Muscle layer of colon (tissue), 2 donors: ENCODE data around the gene CHCHD6.

Source experiments
- H3K27ac ChIP-seq: one replicate; pipeline ENCODE4 v1.7.0; 2013; ENCODE audit warnings: low read depth, mild to moderate bottlenecking, low read length, moderate library complexity
- H3K27me3 ChIP-seq, 2 donors: one replicate each; pipeline ENCODE4 v1.7.0; 2013; ENCODE audit warnings: low read length in 2 of 2, mild to moderate bottlenecking in 2 of 2; ENCODE audit not compliant: insufficient read depth in 2 of 2, control insufficient read depth in 1 of 2
- H3K36me3 ChIP-seq: one replicate; pipeline ENCODE4 v1.7.0; 2013; ENCODE audit warnings: mild to moderate bottlenecking, low read length; ENCODE audit not compliant: insufficient read depth
- H3K4me1 ChIP-seq: one replicate; pipeline ENCODE4 v1.7.0; 2013; ENCODE audit warnings: mild to moderate bottlenecking, low read length; ENCODE audit not compliant: insufficient read depth
- H3K4me3 ChIP-seq, 2 donors: one replicate each; pipeline ENCODE4 v1.7.0; 2013; ENCODE audit warnings: low read length in 2 of 2, low read depth in 1 of 2, mild to moderate bottlenecking in 1 of 2, moderate library complexity in 1 of 2
- H3K9ac ChIP-seq: one replicate; pipeline ENCODE4 v1.7.0; 2013; ENCODE audit warnings: low read length
- H3K9me3 ChIP-seq: one replicate; pipeline ENCODE4 v1.7.0; 2013; ENCODE audit warnings: mild to moderate bottlenecking, low read length
- donor health status: abdominal sarcoma.
- donor health status: Adenocarcinoma of cecum.

CHCHD6 gene

DNA sequence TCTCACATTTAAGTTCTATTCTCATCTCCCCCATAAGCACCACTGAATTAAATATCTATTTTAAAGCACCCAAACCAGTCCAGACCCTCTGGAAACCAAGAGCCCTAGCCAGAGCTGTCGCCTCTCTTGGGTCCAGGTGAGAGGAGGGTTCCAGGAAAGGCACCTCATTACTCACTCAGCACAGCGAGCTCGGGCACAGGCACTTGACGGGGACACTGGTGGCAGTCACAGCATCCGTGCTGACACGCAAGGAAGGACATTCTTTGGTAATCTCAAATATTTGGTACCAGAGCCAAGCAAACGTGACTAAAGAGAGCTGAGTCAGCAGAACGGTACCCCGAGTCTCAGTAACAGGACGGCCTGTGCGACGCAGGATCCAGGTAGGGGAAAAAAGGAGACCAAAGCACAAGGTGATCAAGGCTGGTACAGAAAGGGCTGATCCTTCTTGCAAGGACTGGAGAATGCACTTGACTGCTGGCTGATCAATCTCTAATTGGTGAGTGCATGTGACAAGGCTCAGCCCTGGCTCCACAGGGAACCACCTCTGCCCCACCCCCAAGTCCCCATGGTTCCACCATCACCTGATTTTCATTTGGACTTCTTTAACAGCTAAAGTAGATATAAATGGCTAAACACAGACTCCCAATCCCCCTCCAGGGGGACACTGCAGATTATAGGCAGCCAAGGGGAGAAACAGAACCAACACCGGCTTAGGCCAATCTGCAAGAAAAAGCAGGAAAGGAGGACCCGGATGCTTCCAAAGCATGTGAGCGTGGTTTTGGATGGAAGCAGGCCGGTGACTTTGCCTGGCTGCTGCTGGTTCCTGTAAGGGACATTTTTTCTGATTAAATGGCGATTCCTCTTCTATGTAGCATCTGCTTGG lies 61.4 kb downstream of the CHCHD6 start:
- no peaks in the 10 kb centered on the region for H3K27me3 ChIP-seq
- H3K36me3 ChIP-seq, result no peaks in the 10 kb centered on the region
- H3K9me3 ChIP-seq, result no peaks in the 10 kb centered on the region
- H3K4me3 ChIP-seq, result no peak overlapping the region
- no peak overlapping the region for H3K9ac ChIP-seq
- H3K4me1 ChIP-seq, result no peaks in the 10 kb centered on the region
- H3K27ac ChIP-seq, result no peak overlapping the region

DNA sequence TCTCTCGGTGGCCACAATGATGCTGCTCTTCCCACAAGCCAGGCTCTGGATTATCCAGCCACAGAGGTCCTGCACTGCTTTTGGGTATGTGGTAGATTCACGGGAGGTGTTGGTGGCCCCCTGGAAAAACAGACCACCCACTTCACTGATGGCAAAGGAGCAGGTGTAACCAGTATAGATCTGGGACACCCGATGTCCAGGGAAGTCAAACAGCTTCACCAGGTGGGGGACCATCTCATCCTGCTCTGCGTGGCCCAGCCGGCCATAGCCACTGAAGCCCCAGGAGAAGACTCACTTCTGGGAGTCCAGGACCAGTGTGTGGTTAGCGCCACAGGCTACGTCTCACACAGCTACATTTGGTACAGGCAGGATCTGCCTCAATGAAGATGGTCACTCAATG lies 62.6 kb downstream of the CHCHD6 start:
- H3K27me3 ChIP-seq, result no peaks in the 10 kb centered on the region
- H3K27ac ChIP-seq, result no peak overlapping the region
- no peaks in the 10 kb centered on the region for H3K36me3 ChIP-seq
- no peaks in the 10 kb centered on the region for H3K4me1 ChIP-seq
- H3K9me3 ChIP-seq, result no peaks in the 10 kb centered on the region
- H3K9ac ChIP-seq, result no peak overlapping the region
- no peak overlapping the region for H3K4me3 ChIP-seq

DNA sequence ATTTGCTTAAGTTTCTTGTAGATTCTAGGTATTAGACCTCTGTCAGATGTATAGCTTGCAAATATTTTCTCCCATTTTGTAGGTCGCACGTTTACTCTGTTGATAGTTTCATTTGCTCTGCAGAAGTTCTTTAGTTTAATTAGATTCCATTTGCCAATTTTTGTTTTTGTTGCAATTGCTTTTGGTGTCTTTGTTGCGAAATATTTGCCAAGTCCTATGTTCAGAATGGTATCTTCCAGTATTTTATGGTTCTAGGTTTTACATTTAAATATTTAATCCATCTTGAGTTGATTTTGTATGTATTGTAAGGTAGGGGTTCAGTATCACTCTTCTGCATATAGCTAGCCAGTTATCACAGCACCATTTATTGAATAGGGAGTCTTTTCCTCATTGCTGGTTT lies 64.9 kb downstream of the CHCHD6 start:
- Histone ChIP-seq H3K4me1 (no peaks in the 10 kb centered on the region), H3K27me3 (no peaks in the 10 kb centered on the region), H3K27ac (no peak overlapping the region), H3K4me3 (no peak overlapping the region), H3K9ac (no peak overlapping the region), H3K9me3 (no peaks in the 10 kb centered on the region), H3K36me3 (no peaks in the 10 kb centered on the region)

DNA sequence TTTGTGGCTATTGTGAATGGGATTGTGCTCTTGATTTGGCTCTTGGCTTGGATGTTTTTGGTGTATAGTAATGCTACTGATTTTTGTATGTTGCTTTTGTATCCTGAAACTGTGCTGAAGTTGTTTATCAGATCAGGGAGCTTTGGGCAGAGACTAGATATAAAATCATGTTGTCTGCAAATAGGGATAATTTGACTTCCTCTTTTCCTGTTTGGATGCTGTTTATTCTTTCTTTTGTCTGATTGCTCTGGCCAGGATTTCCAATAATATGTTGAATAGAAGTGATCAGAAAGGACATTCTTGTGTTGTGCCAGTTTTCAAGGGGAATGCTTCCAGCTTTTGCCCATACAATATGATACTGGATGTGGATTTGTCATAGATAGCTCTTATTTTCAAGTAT lies 66.1 kb downstream of the CHCHD6 start:
- Histone ChIP-seq H3K27me3 (no peaks in the 10 kb centered on the region), H3K4me3 (no peak overlapping the region), H3K9me3 (no peaks in the 10 kb centered on the region), H3K27ac (no peak overlapping the region), H3K4me1 (no peaks in the 10 kb centered on the region), H3K9ac (no peak overlapping the region), H3K36me3 (no peaks in the 10 kb centered on the region)

DNA sequence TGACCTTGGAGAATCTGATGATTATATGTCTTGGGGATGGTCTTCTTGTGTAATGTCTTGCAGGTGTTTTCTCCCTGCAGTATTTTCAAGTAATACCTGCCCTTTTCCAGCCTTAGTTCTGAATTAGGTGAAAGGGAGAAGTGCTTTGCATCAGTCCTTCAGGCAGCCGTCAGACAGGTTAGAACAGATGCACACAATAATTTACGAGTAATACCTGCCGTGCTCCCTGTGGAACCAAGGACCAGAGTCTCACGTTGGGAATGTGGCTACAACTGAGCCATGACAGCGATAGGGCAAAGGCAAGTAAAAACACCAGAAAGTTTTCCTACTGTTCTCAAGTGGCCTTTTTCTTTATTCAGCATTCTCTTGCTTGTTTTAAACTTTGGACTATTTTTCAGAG lies 69.1 kb downstream of the CHCHD6 start:
- Histone ChIP-seq H3K27ac (no peak overlapping the region), H3K36me3 (no peaks in the 10 kb centered on the region), H3K9me3 (no peaks in the 10 kb centered on the region), H3K4me3 (no peak overlapping the region), H3K4me1 (no peaks in the 10 kb centered on the region), H3K9ac (no peak overlapping the region), H3K27me3 (no peaks in the 10 kb centered on the region)

DNA sequence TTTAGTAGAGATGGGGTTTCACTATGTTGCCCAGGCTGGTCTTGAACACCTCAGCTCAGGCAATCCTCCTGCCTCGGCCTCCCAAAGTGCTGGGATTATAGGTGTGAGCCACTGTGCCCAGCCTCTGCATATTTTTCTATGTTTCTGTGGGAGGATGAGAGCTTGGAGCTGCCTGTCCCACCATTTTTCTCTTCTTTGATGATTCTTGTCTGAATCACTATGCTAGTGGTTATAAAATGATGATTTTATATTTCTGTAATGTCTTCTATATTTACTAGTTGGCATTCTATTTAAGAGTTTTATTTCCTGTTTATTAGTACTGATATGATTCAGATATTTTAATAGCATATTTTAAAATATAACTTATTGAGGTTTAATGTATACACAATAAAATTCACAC lies 69.7 kb downstream of the CHCHD6 start:
- no peaks in the 10 kb centered on the region for H3K4me1 ChIP-seq
- no peaks in the 10 kb centered on the region for H3K9me3 ChIP-seq
- no peaks in the 10 kb centered on the region for H3K36me3 ChIP-seq
- H3K4me3 ChIP-seq, result no peak overlapping the region
- H3K27me3 ChIP-seq, result no peaks in the 10 kb centered on the region
- no peak overlapping the region for H3K9ac ChIP-seq
- no peak overlapping the region for H3K27ac ChIP-seq

DNA sequence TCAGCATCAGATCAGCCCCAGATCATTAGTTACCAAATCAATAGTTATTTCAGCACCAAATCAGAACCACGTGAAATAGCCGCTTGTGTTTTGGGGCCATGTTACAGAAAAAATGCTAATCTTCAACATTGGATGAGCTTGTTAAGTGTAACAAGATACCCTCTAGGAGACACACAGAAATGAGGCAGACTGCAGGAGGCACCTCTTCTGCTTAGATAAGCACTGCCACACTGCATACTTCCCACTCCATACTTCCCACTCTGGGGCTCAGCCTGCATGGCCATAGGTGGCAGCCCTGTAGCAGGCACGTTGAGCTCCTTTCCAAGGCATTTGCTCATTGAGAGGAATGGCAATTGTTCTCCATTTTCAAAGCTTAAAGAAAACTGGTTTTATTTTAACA lies 73.3 kb downstream of the CHCHD6 start:
- no peaks in the 10 kb centered on the region for H3K36me3 ChIP-seq
- H3K9me3 ChIP-seq, result no peaks in the 10 kb centered on the region
- H3K27ac ChIP-seq, result no peak overlapping the region
- no peaks in the 10 kb centered on the region for H3K27me3 ChIP-seq
- H3K9ac ChIP-seq, result no peak overlapping the region
- no peak overlapping the region for H3K4me3 ChIP-seq
- no peaks in the 10 kb centered on the region for H3K4me1 ChIP-seq

DNA sequence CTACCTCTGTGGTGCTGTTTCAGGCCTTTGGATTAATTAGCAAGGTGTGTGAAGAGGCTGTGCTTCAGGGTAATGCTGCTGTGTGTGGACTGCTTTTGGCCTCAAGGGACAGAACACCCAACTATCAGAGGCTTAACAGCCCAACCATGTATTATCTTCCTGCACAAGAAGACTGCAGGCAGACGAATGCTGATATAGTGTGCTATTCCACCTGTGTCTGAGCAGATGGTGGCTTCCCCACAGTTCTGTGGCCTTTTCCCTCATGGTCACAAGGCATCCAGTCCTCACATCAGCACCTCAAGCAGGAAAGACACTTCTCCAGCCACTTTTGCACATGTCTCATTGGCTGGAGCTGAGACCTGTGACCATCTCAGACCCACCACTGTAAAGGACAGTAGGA lies 76.6 kb downstream of the CHCHD6 start:
- no peaks in the 10 kb centered on the region for H3K36me3 ChIP-seq
- no peaks in the 10 kb centered on the region for H3K9me3 ChIP-seq
- no peak overlapping the region for H3K4me3 ChIP-seq
- H3K9ac ChIP-seq, result no peak overlapping the region
- no peaks in the 10 kb centered on the region for H3K4me1 ChIP-seq
- no peaks in the 10 kb centered on the region for H3K27me3 ChIP-seq
- H3K27ac ChIP-seq, result no peak overlapping the region

DNA sequence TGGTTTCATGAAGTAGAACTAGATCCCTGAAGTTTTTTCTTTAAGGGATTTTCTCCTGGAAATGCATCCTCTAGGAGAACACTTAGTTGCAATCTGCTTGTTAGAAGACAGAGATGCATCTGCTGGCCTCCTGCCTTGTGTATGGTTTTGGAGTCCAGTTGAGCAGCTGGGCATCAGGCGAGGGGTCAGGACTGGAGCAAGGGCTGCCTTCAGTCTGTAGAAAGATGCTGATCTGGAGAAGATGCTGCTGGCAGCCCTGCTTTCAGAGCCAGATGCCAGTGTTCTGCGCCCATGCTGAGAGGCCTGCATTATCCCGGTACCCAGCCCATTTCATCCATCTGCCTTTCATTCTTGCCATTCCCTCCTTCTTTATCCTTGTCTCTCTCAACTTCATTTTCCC lies 77.4 kb downstream of the CHCHD6 start:
- no peak overlapping the region for H3K9ac ChIP-seq
- no peak overlapping the region for H3K27ac ChIP-seq
- H3K36me3 ChIP-seq, result no peaks in the 10 kb centered on the region
- H3K27me3 ChIP-seq, result no peaks in the 10 kb centered on the region
- no peaks in the 10 kb centered on the region for H3K9me3 ChIP-seq
- H3K4me1 ChIP-seq, result no peaks in the 10 kb centered on the region
- no peak overlapping the region for H3K4me3 ChIP-seq

DNA sequence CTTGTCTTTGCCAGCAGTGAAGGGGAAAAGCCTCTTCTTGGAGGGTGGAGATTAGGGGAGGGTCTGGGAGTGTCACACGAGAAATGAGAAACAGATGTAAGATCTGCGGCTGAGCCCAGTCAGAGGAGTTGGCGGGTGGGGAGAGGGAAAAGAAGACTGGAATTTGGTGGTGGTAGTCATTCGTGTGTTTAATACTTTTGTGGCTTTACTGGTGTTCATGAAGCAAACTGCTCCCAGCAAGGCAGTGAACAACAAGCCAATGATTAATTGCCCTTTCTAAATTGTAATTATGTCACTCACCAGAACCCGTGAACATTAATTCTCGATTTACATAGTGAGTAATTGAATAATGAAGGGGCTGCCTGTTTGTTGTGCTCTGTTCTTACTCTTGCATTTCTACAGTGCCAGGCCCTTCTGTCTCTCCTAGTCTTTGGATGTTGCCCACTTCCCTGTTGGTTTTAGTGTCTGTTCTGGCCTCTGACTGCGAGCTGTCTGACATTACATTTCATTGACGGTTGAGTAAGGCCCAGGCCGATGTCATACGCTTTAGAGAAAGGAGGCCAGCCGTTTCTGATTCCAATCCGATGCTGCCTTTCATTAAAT lies 78.0 kb downstream of the CHCHD6 start:
- H3K9ac ChIP-seq, result no peak overlapping the region
- H3K27me3 ChIP-seq, result no peaks in the 10 kb centered on the region
- no peak overlapping the region for H3K4me3 ChIP-seq
- no peaks in the 10 kb centered on the region for H3K4me1 ChIP-seq
- no peaks in the 10 kb centered on the region for H3K9me3 ChIP-seq
- H3K36me3 ChIP-seq, result no peaks in the 10 kb centered on the region
- peak overlapping the region; percentile 33 for H3K27ac ChIP-seq

DNA sequence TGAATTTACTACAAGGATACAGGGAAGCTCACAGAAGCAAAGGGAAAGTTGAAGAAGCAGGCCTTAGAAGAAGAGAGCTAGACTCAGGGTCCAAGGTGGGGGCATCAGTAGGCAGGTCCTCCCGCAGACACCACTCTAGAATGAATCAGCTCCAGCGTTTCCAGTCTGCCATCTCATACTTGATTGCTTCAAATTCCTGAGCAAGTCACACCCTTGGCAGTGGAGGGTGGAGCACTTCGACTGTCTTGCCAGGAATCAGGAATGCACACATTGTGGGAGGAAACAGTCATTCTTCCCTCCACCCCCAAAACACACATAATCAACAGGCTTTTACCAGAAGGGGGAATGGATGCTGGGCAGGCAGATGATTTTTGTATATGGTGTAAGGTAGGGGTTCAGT lies 78.5 kb downstream of the CHCHD6 start:
- H3K9me3 ChIP-seq, result no peaks in the 10 kb centered on the region
- H3K4me3 ChIP-seq, result no peak overlapping the region
- no peaks in the 10 kb centered on the region for H3K4me1 ChIP-seq
- no peak overlapping the region for H3K27ac ChIP-seq
- H3K27me3 ChIP-seq, result no peaks in the 10 kb centered on the region
- no peaks in the 10 kb centered on the region for H3K36me3 ChIP-seq
- H3K9ac ChIP-seq, result no peak overlapping the region

DNA sequence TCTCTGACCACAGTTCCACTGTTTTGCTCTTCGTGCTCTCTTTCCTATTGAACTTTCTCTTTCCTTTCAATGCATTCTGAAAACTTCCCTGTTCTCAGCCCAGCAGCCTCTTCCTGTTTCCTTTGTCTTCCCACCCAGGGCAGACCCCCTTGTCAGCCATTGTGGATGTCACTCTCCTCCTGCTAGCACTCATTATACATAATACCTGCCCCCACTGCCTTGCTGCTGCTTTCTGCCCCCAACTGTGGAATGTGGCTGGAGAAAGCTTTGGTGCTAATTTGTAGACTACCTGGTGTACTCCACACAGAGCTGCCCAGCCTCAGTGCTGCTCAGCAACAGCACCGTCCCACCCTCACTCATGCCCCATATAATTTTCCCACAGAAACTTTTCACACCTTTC lies 80.2 kb downstream of the CHCHD6 start:
- H3K9me3 ChIP-seq, result no peaks in the 10 kb centered on the region
- H3K4me3 ChIP-seq, result no peak overlapping the region
- H3K4me1 ChIP-seq, result no peaks in the 10 kb centered on the region
- H3K27me3 ChIP-seq, result no peaks in the 10 kb centered on the region
- no peak overlapping the region for H3K27ac ChIP-seq
- H3K36me3 ChIP-seq, result no peaks in the 10 kb centered on the region
- H3K9ac ChIP-seq, result no peak overlapping the region
